Urinary bladder (tissue), 4 donors: ENCODE measurements around the gene RALA. TPM values are rescaled to one million over a fixed set of nuclear protein-coding genes. Genes with fewer than 3 reads are reported as not detected.
A peak's percentile ranks its signal among the peaks of the same experiment; 100 is the strongest.

Experiments used
- DNase-seq: peaks from one replicate; pipeline ENCODE4 v3.0.0-alpha.2; 2015; ENCODE audit errors: extremely low spot score
- H3K27ac ChIP-seq: one replicate; pipeline ENCODE4 v1.5.1; 2013; ENCODE audit warnings: low read depth, mild to moderate bottlenecking, moderate library complexity
- H3K36me3 ChIP-seq: one replicate; pipeline ENCODE4 v1.6.1; 2013; ENCODE audit warnings: mild to moderate bottlenecking, moderate library complexity; ENCODE audit not compliant: insufficient read depth
- H3K4me1 ChIP-seq: one replicate; pipeline ENCODE4 v1.6.1; 2013; ENCODE audit warnings: mild to moderate bottlenecking, moderate library complexity; ENCODE audit not compliant: insufficient read depth
- H3K4me3 ChIP-seq: one replicate; pipeline ENCODE4 v1.5.1; 2013; ENCODE audit warnings: low read depth, low read length
- WGBS: extraction: QIAGEN DNeasy Blood & Tissue Kit; methylation state at CpG from one replicate; pipeline ENCODE4 v1.1.7; 2013; 5-methylcytosine and 5-hydroxymethylcytosine counted together
- polyA plus RNA-seq: library from polyadenylated mRNA; stranded (reverse); fragments of 200-250 nt; gene quantifications from one replicate; pipeline ENCODE4 v1.2.3, GENCODE V29; 2013
- total RNA-seq: library from RNA; depleted of rRNA; stranded (reverse); fragments of >200 nt; gene quantifications from one replicate; pipeline ENCODE4 v1.2.3, GENCODE V29; 2014
- donor health status: healthy with polysubstance abuse.
- donor health status: healthy.

The RALA gene
- total and polyA plus RNA-seq, 2 donors, result 23.5 to 32.7 TPM

- H3K27ac ChIP-seq, result no peak overlapping the region
- H3K36me3 ChIP-seq, result no peaks in the 10 kb centered on the region
- no peak overlapping the region for H3K4me3 ChIP-seq
- H3K4me1 ChIP-seq, result no peaks in the 10 kb centered on the region
- DNase-seq, result no peak
- WGBS, result 89% methylated on average over 3 of the region's 3 CpGs
Observed at GRCh38 chr7:39721345-39721744, 98.0 kb downstream of the RALA start.

- Histone ChIP-seq H3K4me3 (no peak overlapping the region), H3K36me3 (no peaks in the 10 kb centered on the region), H3K27ac (no peak overlapping the region), H3K4me1 (no peaks in the 10 kb centered on the region)
- DNase-seq, result no peak
- 89% methylated on average over 17 of the region's 17 CpGs for WGBS
Observed at GRCh38 chr7:39721919-39722597, 98.7 kb downstream of the RALA start.

- H3K4me1 ChIP-seq, result no peaks in the 10 kb centered on the region
- WGBS, result 90% methylated on average over 3 of the region's 3 CpGs
- no peak for DNase-seq
- H3K4me3 ChIP-seq, result no peak overlapping the region
- no peak overlapping the region for H3K27ac ChIP-seq
- H3K36me3 ChIP-seq, result no peaks in the 10 kb centered on the region
Observed at GRCh38 chr7:39727231-39728012, 104.0 kb downstream of the RALA start.

- peak overlapping the region; percentile 73 for H3K27ac ChIP-seq
- WGBS, result 2% methylated on average over 52 of the region's 52 CpGs
- H3K36me3 ChIP-seq, result no peaks in the 10 kb centered on the region
- DNase-seq, result peak; percentile 93
- peaks cover 5% of the 10 kb centered on the region for H3K4me1 ChIP-seq
- peak overlapping the region; percentile 44 for H3K4me3 ChIP-seq
Observed at GRCh38 chr7:39732837-39733804, 109.7 kb downstream of the RALA start.

GRCh38 chr7:39733881-39734632, 110.7 kb downstream of the RALA start:
- Histone ChIP-seq H3K27ac (no peak overlapping the region), H3K4me3 (peak overlapping the region; percentile 44), H3K36me3 (no peaks in the 10 kb centered on the region), H3K4me1 (peaks cover 5% of the 10 kb centered on the region)
- WGBS, result 24% methylated on average over 8 of the region's 8 CpGs
- DNase-seq, result no peak

- WGBS, result 67% methylated on average over 2 of the region's 2 CpGs
- Histone ChIP-seq H3K4me1 (peaks cover 5% of the 10 kb centered on the region), H3K36me3 (no peaks in the 10 kb centered on the region), H3K27ac (no peak overlapping the region), H3K4me3 (no peak overlapping the region)
- DNase-seq, result no peak
Observed at GRCh38 chr7:39734633-39735004, 111.2 kb downstream of the RALA start.

- 56% methylated on average over 4 of the region's 4 CpGs for WGBS
- DNase-seq, result no peak
- H3K4me1 ChIP-seq, result peaks cover 5% of the 10 kb centered on the region
- no peaks in the 10 kb centered on the region for H3K36me3 ChIP-seq
- H3K27ac ChIP-seq, result no peak overlapping the region
- H3K4me3 ChIP-seq, result no peak overlapping the region
Observed at GRCh38 chr7:39735903-39736302, 112.5 kb downstream of the RALA start.

GRCh38 chr7:39741942-39742623, 118.7 kb downstream of the RALA start:
- Histone ChIP-seq H3K4me3 (no peak overlapping the region), H3K27ac (no peak overlapping the region), H3K4me1 (no peaks in the 10 kb centered on the region), H3K36me3 (no peaks in the 10 kb centered on the region)
- no peak for DNase-seq
- WGBS, result 86% methylated on average over 13 of the region's 13 CpGs

GRCh38 chr7:39744620-39745019, 121.2 kb downstream of the RALA start:
- Histone ChIP-seq H3K4me3 (no peak overlapping the region), H3K4me1 (no peaks in the 10 kb centered on the region), H3K36me3 (no peaks in the 10 kb centered on the region), H3K27ac (no peak overlapping the region)
- 86% methylated on average over 2 of the region's 2 CpGs for WGBS
- DNase-seq, result no peak

- Histone ChIP-seq H3K4me1 (no peaks in the 10 kb centered on the region), H3K27ac (no peak overlapping the region), H3K4me3 (no peak overlapping the region), H3K36me3 (no peaks in the 10 kb centered on the region)
- 57% methylated on average over 4 of the region's 4 CpGs for WGBS
- DNase-seq, result no peak
Observed at GRCh38 chr7:39745320-39745719, 121.9 kb downstream of the RALA start.

- 23% methylated on average over 11 of the region's 11 CpGs for WGBS
- DNase-seq, result peak; percentile 47
- H3K27ac ChIP-seq, result no peak overlapping the region
Observed at GRCh38 chr7:39746103-39746819, 122.9 kb downstream of the RALA start.

GRCh38 chr7:39749177-39749576, 125.8 kb downstream of the RALA start:
- H3K4me3 ChIP-seq, result no peak overlapping the region
- H3K36me3 ChIP-seq, result no peaks in the 10 kb centered on the region
- H3K27ac ChIP-seq, result no peak overlapping the region
- WGBS, result 68% methylated on average over 1 of the region's 1 CpG
- no peak for DNase-seq
- no peaks in the 10 kb centered on the region for H3K4me1 ChIP-seq

More at GRCh38 chr7:39746103-39746819, 122.9 kb downstream of the RALA start:
- Histone ChIP-seq H3K4me1 (no peaks in the 10 kb centered on the region), H3K36me3 (no peaks in the 10 kb centered on the region), H3K4me3 (no peak overlapping the region)
